OCI-LY7 (cell line): ENCODE measurements around the gene ATP2A2.

Experiments
- EZH2phosphoT487 ChIP-seq: fragments of 200-600 bp; sonication (generic); IDR thresholded peaks from 2 replicates; pipeline ENCODE4 v1.6.1; 2018; ENCODE audit warnings: low read depth, borderline replicate concordance, mild to moderate bottlenecking, mixed run types, antibody characterized with exemption, low read length, moderate library complexity, mixed read lengths
- TF ChIP-seq, protein P1 (sequence below): fragments of 200-600 bp; sonication (generic); conservative IDR thresholded peaks from 2 replicates; pipeline ENCODE4 v1.5.1; 2014; ENCODE audit warnings: mild to moderate bottlenecking, antibody characterized with exemption, low read length, moderate library complexity, mixed read lengths

DNA sequence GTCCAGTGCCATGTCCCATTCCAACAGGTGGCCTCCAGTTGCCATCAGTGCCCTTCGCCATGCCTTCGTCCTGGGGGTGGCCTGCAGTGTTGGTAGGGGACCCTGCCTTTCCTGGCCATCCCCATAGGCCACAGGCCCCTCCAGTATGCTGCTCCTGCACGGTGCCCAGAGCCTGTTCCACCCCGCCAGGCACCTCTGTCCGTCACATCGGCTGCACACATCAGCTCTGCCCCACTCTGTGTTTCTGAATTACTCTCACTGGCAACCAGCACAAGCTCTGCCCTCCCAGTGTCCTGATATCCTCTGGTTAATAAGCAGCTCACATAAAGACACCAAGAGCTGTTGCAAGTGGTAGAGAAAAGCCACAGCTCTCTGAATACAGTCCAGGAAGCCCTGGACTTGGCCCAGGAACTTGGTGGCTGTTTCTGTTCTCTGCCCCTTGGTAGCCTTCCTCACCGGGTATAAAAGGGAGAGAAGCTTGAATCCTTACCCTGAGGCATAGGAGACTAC, 31.3 kb upstream of the ATP2A2 start:
- TF ChIP-seq, protein P1, sequence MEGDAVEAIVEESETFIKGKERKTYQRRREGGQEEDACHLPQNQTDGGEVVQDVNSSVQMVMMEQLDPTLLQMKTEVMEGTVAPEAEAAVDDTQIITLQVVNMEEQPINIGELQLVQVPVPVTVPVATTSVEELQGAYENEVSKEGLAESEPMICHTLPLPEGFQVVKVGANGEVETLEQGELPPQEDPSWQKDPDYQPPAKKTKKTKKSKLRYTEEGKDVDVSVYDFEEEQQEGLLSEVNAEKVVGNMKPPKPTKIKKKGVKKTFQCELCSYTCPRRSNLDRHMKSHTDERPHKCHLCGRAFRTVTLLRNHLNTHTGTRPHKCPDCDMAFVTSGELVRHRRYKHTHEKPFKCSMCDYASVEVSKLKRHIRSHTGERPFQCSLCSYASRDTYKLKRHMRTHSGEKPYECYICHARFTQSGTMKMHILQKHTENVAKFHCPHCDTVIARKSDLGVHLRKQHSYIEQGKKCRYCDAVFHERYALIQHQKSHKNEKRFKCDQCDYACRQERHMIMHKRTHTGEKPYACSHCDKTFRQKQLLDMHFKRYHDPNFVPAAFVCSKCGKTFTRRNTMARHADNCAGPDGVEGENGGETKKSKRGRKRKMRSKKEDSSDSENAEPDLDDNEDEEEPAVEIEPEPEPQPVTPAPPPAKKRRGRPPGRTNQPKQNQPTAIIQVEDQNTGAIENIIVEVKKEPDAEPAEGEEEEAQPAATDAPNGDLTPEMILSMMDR: no peak
- no peak for TF ChIP-seq EZH2phosphoT487
